ENCODE measurements around the gene COL13A1. TPM values are rescaled to one million over a fixed set of nuclear protein-coding genes. Genes with fewer than 3 reads are reported as not detected.
A peak's percentile ranks its signal among the peaks of the same experiment; 100 is the strongest.

The COL13A1 gene
- total RNA-seq, 1 donor from 2014 or later = 0.86 TPM

- Mint-ChIP-seq H3K4me3 (ENCODE audit: unreplicated experiment) (no peak overlapping the region), H3K36me3 (ENCODE audit: low read depth, unreplicated experiment) (no peaks in the 10 kb centered on the region), H3K9me3 (ENCODE audit: unreplicated experiment) (peaks cover 5% of the 10 kb centered on the region), H3K4me1 (ENCODE audit: low read depth, unreplicated experiment) (no peaks in the 10 kb centered on the region), H3K27me3 (ENCODE audit: low read depth, unreplicated experiment) (peaks cover 67% of the 10 kb centered on the region), H3K27ac (ENCODE audit: unreplicated experiment) (no peak overlapping the region)
- Histone ChIP-seq H3K9ac (ENCODE audit: low read length) (no peak overlapping the region), H3K4me1 (ENCODE audit: insufficient read depth, low read length) (peaks cover 2% of the 10 kb centered on the region), H3K36me3 (ENCODE audit: insufficient read depth, low read length) (no peaks in the 10 kb centered on the region), H3K4me2 (ENCODE audit: low read length) (no peak overlapping the region), H3K9me3 (ENCODE audit: insufficient read depth, low read depth, low read length) (no peaks in the 10 kb centered on the region), H3K27me3 (ENCODE audit: insufficient read depth, low read length) (no peaks in the 10 kb centered on the region), H4K20me1 (ENCODE audit: insufficient read depth, low read length) (peaks cover under 1% of the 10 kb centered on the region), H3K27ac (ENCODE audit: low read depth, low read length) (no peak overlapping the region), H2AFZ (ENCODE audit: low read depth, low read length) (no peak overlapping the region), H3K79me2 (ENCODE audit: insufficient read depth, low read length) (peaks cover 6% of the 10 kb centered on the region), H3K4me3 (ENCODE audit: insufficient read depth, low read depth, low read length) (no peak overlapping the region)
- FAIRE-seq (no peak), DNase-seq (ENCODE audit: low read depth) (no peak)
- no peak for TF ChIP-seq CTCF (IDR thresholded peaks at IDR 0.05; ENCODE audit: insufficient read depth, low read depth, low read length)
- no peak for TF ChIP-seq EZH2 (IDR thresholded peaks at IDR 0.05; ENCODE audit: insufficient read depth, low read length)
Observed at GRCh38 chr10:69826094-69826493, 24.4 kb downstream of the COL13A1 start.

DNA sequence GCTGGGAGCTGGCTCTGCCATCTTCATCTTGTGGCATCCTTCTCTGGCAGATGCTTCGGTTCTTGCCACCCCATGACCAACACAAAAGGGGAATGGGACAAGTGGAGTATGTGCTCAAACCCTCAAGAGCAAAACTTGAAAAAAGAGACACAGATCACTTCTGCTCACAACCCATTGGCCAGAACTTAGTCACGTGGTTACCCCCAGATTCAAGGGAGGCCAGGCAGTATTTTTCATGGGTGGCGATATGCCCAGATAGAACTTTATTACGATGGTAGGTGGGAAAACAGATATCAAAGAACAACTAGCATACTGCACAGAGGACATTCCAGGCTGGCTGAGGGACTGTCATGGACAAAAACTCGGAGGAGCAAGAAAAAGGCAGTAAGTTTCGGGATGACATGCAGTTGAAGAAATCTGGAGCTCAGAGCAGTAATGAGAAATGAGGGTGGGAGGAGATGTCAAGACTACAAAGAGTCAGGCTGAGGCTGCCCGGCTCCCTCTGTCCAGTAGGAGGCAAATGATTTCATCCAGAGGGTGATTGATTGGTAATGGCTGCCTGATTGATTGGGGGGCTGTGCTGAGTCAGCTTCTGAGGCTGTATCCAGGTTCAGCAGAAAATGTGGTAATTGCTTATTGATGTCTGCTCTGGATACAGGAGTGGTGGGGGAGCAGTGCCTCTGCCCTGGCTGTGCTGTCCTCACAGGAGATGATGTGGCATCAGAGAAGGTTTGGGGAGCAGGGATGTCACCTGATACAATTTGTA, 25.3 kb downstream of the COL13A1 start:
- Histone ChIP-seq H3K4me3 (ENCODE audit: insufficient read depth, low read depth, low read length) (no peak overlapping the region), H3K9ac (ENCODE audit: low read length) (no peak overlapping the region), H4K20me1 (ENCODE audit: insufficient read depth, low read length) (peaks cover 8% of the 10 kb centered on the region), H2AFZ (ENCODE audit: low read depth, low read length) (no peak overlapping the region), H3K36me3 (ENCODE audit: insufficient read depth, low read length) (no peaks in the 10 kb centered on the region), H3K4me1 (ENCODE audit: insufficient read depth, low read length) (peaks cover 6% of the 10 kb centered on the region), H3K79me2 (ENCODE audit: insufficient read depth, low read length) (peaks cover 4% of the 10 kb centered on the region), H3K4me2 (ENCODE audit: low read length) (no peak overlapping the region), H3K27ac (ENCODE audit: low read depth, low read length) (no peak overlapping the region), H3K27me3 (ENCODE audit: insufficient read depth, low read length) (no peaks in the 10 kb centered on the region), H3K9me3 (ENCODE audit: insufficient read depth, low read depth, low read length) (no peaks in the 10 kb centered on the region)
- no peak for DNase-seq (ENCODE audit: low read depth)
- H3K4me3 Mint-ChIP-seq (ENCODE audit: unreplicated experiment) = no peak overlapping the region
- H3K4me1 Mint-ChIP-seq (ENCODE audit: low read depth, unreplicated experiment) = peaks cover 6% of the 10 kb centered on the region
- H3K27ac Mint-ChIP-seq (ENCODE audit: unreplicated experiment) = peak overlapping the region; percentile 14
- no peak for FAIRE-seq
- no peaks in the 10 kb centered on the region for H3K36me3 Mint-ChIP-seq (ENCODE audit: low read depth, unreplicated experiment)
- peaks cover 3% of the 10 kb centered on the region for H3K9me3 Mint-ChIP-seq (ENCODE audit: unreplicated experiment)
- H3K27me3 Mint-ChIP-seq (ENCODE audit: low read depth, unreplicated experiment) = peaks cover 66% of the 10 kb centered on the region
- TF ChIP-seq EZH2 (IDR thresholded peaks at IDR 0.05; ENCODE audit: insufficient read depth, low read length) = no peak
- peak; percentile 9 for TF ChIP-seq CTCF (IDR thresholded peaks at IDR 0.05; ENCODE audit: insufficient read depth, low read depth, low read length)

Data from astrocyte (in vitro differentiated cells and primary cell).